Liver (tissue), 9 donors: ENCODE results near the gene VSIG10L2. TPM values are rescaled to one million over a fixed set of nuclear protein-coding genes. Genes with fewer than 3 reads are reported as not detected.

Source experiments
- DNase-seq: peaks from one replicate; pipeline ENCODE4 v3.0.0-alpha.2; 2017; ENCODE audit warnings: low spot score
- H3K27ac ChIP-seq, 2 donors: one replicate each; pipeline ENCODE4 v1.7.0; 2013; ENCODE audit warnings: inconsistent platforms in 2 of 2, low read length in 2 of 2, control low read depth in 1 of 2, low read depth in 1 of 2, mild to moderate bottlenecking in 1 of 2
- H3K27me3 ChIP-seq, 4 donors: one replicate each; pipeline versions ENCODE4 v1.6.1 to v1.7.0; 2013; ENCODE audit warnings: low read length in 3 of 4, inconsistent platforms in 1 of 4, mild to moderate bottlenecking in 1 of 4, moderate library complexity in 1 of 4; ENCODE audit not compliant: control insufficient read depth in 4 of 4, insufficient read depth in 4 of 4
- H3K36me3 ChIP-seq, 4 donors: one replicate each; pipeline versions ENCODE4 v1.6.1 to v1.7.0; 2013; ENCODE audit warnings: low read length in 3 of 4, mild to moderate bottlenecking in 3 of 4, low read depth in 1 of 4, moderate library complexity in 1 of 4; ENCODE audit not compliant: control insufficient read depth in 4 of 4, insufficient read depth in 3 of 4
- H3K4me1 ChIP-seq, 4 donors: one replicate each; pipeline versions ENCODE4 v1.6.1 to v1.7.0; 2013; ENCODE audit warnings: low read length in 3 of 4, mild to moderate bottlenecking in 3 of 4, moderate library complexity in 1 of 4; ENCODE audit not compliant: control insufficient read depth in 4 of 4, insufficient read depth in 4 of 4
- H3K4me3 ChIP-seq, 3 donors: one replicate each; pipeline versions ENCODE4 v1.6.1 to v1.7.0; 2013; ENCODE audit warnings: low read length in 3 of 3, control low read depth in 1 of 3, low read depth in 1 of 3, mild to moderate bottlenecking in 1 of 3
- H3K9ac ChIP-seq, 2 donors: one replicate each; pipeline ENCODE4 v1.7.0; 2013; ENCODE audit warnings: low read length in 2 of 2, mild to moderate bottlenecking in 2 of 2, moderate library complexity in 2 of 2, control low read depth in 1 of 2, low read depth in 1 of 2
- H3K9me3 ChIP-seq, 4 donors: one replicate each; pipeline versions ENCODE4 v1.6.1 to v1.7.0; 2013; ENCODE audit warnings: low read length in 3 of 4; ENCODE audit not compliant: control insufficient read depth in 4 of 4
- EGR1 ChIP-seq, 2 donors: IDR thresholded peaks; 2 replicates each; pipeline ENCODE4 v1.6.1; 2016 to 2018; ENCODE audit warnings: antibody characterized with exemption in 2 of 2, low read depth in 2 of 2
- FOXA1 ChIP-seq: IDR thresholded peaks from 2 replicates; pipeline ENCODE4 v1.6.1; 2016; ENCODE audit warnings: antibody characterized with exemption
- FOXA2 ChIP-seq: IDR thresholded peaks from 2 replicates; pipeline ENCODE4 v1.6.1; 2016; ENCODE audit warnings: antibody characterized with exemption
- GABPA ChIP-seq, 2 donors: IDR thresholded peaks in 1 of 2; conservative IDR thresholded peaks in 1 of 2; 2 replicates each; pipeline ENCODE4 v1.6.1; 2016; ENCODE audit warnings: antibody characterized with exemption in 2 of 2, mild to moderate bottlenecking in 1 of 2, moderate library complexity in 1 of 2
- HNF4A ChIP-seq, 2 donors: conservative IDR thresholded peaks; 2 replicates each; pipeline ENCODE4 v1.6.1; 2016; ENCODE audit warnings: antibody characterized with exemption in 2 of 2, mild to moderate bottlenecking in 2 of 2
- HNF4G ChIP-seq: IDR thresholded peaks from 2 replicates; pipeline ENCODE4 v1.6.1; 2016; ENCODE audit warnings: antibody characterized with exemption
- JUND ChIP-seq, 2 donors: IDR thresholded peaks; 2 replicates each; pipeline ENCODE4 v1.6.1; 2016; ENCODE audit warnings: antibody characterized with exemption in 2 of 2
- NR2F2 ChIP-seq: IDR thresholded peaks from 2 replicates; pipeline ENCODE4 v1.6.1; 2016; ENCODE audit warnings: antibody characterized with exemption
- RAD21 ChIP-seq, 2 donors: IDR thresholded peaks; 2 replicates each; pipeline ENCODE4 v1.6.1; 2016; ENCODE audit warnings: antibody characterized with exemption in 2 of 2, mild to moderate bottlenecking in 2 of 2
- RXRA ChIP-seq, 2 donors: IDR thresholded peaks; 2 replicates each; pipeline ENCODE4 v1.6.1; 2017 to 2018; ENCODE audit warnings: antibody characterized with exemption in 2 of 2, mild to moderate bottlenecking in 1 of 2
- SP1 ChIP-seq: IDR thresholded peaks from 2 replicates; pipeline ENCODE4 v1.6.1; 2018; ENCODE audit warnings: antibody characterized with exemption, mild to moderate bottlenecking
- TAF1 ChIP-seq: conservative IDR thresholded peaks from 2 replicates; pipeline ENCODE4 v1.6.1; 2016; ENCODE audit warnings: antibody characterized with exemption, mild to moderate bottlenecking
- YY1 ChIP-seq: IDR thresholded peaks from 2 replicates; pipeline ENCODE4 v1.6.1; 2016; ENCODE audit warnings: antibody characterized with exemption, mild to moderate bottlenecking
- WGBS: extraction: QIAGEN DNeasy Blood & Tissue Kit; methylation state at CpG from one replicate; pipeline ENCODE4 v1.1.7; 2013; 5-methylcytosine and 5-hydroxymethylcytosine counted together
- polyA plus RNA-seq, 2 donors: library from polyadenylated mRNA; stranded (reverse) in 1 of 2; unstranded in 1 of 2; fragments of 200-250 nt in 1 of 2; fragments of >200 nt in 1 of 2; fragmentation: Nextera tagmentation in 1 of 2; extraction: Ambion mirVana in 1 of 2; gene quantifications; one replicate each; pipeline versions ENCODE4 v1.2.1 to v1.2.3, GENCODE V29; 2013 to 2015
- total RNA-seq, 2 donors: library from RNA; depleted of rRNA; stranded (reverse); fragments of >200 nt; gene quantifications; one replicate each; pipeline ENCODE4 v1.2.3, GENCODE V29; 2014
- TF ChIP-seq, protein P1 (sequence below): IDR thresholded peaks from 2 replicates; pipeline ENCODE4 v1.6.1; 2016; ENCODE audit warnings: antibody characterized with exemption, mild to moderate bottlenecking
- TF ChIP-seq, protein P2 (sequence below): IDR thresholded peaks from 2 replicates; pipeline ENCODE4 v1.6.1; 2016; ENCODE audit warnings: antibody characterized with exemption
- TF ChIP-seq, protein P3 (sequence below): IDR thresholded peaks from 2 replicates; pipeline ENCODE4 v1.6.1; 2016; ENCODE audit warnings: antibody characterized with exemption
- TF ChIP-seq, protein P4 (sequence below): fragments of 150-350 bp; IDR thresholded peaks from 2 replicates; pipeline ENCODE4 v1.5.1; 2017; ENCODE audit warnings: improper control_type of control experiment, low read depth, low read length; ENCODE audit not compliant: missing input control
- donor health status: healthy.
- donor health status: healthy.
- donor health status: healthy.
- donor health status: healthy.
- donor health status: healthy.

VSIG10L2 gene
- total and polyA plus RNA-seq, 4 donors: not detected

DNA sequence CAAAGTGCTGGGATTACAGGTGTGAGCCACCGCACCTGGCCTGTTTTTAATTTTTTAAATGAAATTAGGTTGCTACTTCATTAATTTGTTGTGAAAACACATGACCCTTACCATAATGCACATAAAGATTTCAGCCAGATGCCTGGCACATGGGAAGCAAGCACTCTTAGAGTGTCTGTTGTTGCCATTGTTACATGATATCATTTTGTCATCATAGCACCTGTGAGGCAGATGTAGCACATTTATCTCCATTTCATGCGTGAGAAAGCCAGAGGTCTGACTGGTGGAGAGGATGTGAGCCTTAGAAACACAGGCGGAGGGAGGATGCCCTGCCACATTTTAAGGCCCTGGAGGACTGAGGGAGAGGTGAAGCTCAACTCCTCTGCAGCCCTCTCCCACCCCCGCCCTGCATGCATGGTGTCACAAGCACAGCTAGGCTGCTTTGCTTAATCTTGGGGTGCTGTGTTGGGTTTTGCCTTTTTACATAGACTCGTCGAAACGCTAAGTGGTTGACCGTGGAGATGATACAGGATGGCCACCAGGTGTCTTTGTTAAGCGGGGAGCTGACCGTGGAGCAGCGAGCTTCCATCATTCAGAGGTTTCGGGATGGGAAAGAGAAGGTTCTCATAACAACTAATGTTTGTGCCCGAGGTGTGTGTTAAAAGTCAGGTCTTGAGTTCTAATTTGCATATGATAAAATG, 27.6 kb upstream of the VSIG10L2 start:
- Histone ChIP-seq H3K36me3 (no peaks in the 10 kb centered on the region), H3K9ac (no peak overlapping the region), H3K4me1 (no peaks in the 10 kb centered on the region), H3K4me3 (no peak overlapping the region), H3K9me3 (no peaks in the 10 kb centered on the region), H3K27me3 (no peaks in the 10 kb centered on the region), H3K27ac (no peak overlapping the region)
- no peak for DNase-seq
- TF ChIP-seq SP1 (no peak), TAF1 (no peak), HNF4G (no peak), FOXA1 (no peak), RXRA (IDR thresholded peaks at IDR 0.05) (no peak), NR2F2 (no peak), EGR1 (IDR thresholded peaks at IDR 0.05; ENCODE audit: low read depth in 2 of 2) (no peak), RAD21 (IDR thresholded peaks at IDR 0.05) (no peak)
- TF ChIP-seq, protein P1, sequence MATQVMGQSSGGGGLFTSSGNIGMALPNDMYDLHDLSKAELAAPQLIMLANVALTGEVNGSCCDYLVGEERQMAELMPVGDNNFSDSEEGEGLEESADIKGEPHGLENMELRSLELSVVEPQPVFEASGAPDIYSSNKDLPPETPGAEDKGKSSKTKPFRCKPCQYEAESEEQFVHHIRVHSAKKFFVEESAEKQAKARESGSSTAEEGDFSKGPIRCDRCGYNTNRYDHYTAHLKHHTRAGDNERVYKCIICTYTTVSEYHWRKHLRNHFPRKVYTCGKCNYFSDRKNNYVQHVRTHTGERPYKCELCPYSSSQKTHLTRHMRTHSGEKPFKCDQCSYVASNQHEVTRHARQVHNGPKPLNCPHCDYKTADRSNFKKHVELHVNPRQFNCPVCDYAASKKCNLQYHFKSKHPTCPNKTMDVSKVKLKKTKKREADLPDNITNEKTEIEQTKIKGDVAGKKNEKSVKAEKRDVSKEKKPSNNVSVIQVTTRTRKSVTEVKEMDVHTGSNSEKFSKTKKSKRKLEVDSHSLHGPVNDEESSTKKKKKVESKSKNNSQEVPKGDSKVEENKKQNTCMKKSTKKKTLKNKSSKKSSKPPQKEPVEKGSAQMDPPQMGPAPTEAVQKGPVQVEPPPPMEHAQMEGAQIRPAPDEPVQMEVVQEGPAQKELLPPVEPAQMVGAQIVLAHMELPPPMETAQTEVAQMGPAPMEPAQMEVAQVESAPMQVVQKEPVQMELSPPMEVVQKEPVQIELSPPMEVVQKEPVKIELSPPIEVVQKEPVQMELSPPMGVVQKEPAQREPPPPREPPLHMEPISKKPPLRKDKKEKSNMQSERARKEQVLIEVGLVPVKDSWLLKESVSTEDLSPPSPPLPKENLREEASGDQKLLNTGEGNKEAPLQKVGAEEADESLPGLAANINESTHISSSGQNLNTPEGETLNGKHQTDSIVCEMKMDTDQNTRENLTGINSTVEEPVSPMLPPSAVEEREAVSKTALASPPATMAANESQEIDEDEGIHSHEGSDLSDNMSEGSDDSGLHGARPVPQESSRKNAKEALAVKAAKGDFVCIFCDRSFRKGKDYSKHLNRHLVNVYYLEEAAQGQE: no peak
- TF ChIP-seq, protein P2, sequence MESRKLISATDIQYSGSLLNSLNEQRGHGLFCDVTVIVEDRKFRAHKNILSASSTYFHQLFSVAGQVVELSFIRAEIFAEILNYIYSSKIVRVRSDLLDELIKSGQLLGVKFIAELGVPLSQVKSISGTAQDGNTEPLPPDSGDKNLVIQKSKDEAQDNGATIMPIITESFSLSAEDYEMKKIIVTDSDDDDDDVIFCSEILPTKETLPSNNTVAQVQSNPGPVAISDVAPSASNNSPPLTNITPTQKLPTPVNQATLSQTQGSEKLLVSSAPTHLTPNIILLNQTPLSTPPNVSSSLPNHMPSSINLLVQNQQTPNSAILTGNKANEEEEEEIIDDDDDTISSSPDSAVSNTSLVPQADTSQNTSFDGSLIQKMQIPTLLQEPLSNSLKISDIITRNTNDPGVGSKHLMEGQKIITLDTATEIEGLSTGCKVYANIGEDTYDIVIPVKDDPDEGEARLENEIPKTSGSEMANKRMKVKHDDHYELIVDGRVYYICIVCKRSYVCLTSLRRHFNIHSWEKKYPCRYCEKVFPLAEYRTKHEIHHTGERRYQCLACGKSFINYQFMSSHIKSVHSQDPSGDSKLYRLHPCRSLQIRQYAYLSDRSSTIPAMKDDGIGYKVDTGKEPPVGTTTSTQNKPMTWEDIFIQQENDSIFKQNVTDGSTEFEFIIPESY: no peak
- 87% methylated on average over 13 of the region's 13 CpGs for WGBS

DNA sequence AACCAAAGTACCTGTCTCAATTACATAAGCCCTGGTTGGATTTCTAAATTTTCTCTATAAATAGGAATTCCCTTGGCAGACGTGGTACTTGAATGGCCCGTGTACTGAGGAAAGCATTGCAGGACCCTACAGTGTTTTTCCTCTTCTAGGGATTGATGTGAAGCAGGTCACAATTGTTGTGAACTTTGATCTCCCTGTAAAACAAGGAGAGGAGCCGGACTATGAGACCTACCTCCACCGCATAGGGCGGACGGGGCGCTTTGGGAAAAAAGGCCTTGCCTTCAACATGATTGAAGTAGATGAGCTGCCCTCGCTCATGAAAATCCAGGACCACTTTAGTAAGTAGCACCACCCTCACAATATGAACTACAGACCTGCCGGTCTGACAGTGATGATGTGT, 24.8 kb upstream of the VSIG10L2 start:
- WGBS: 78% methylated on average over 9 of the region's 9 CpGs
- Histone ChIP-seq H3K9ac (no peak overlapping the region), H3K4me3 (no peak overlapping the region), H3K27ac (no peak overlapping the region), H3K36me3 (no peaks in the 10 kb centered on the region), H3K27me3 (no peaks in the 10 kb centered on the region), H3K4me1 (peaks cover 3 to 15% (median 7%) of the 10 kb centered on the region in 4 donors), H3K9me3 (no peaks in the 10 kb centered on the region)
- no peak for DNase-seq
- TF ChIP-seq NR2F2 (no peak), SP1 (no peak), TAF1 (no peak), GABPA (IDR thresholded peaks at IDR 0.05 in 1 of 2, conservative IDR thresholded peaks at IDR 0.05 in 1 of 2) (no peak), EGR1 (IDR thresholded peaks at IDR 0.05; ENCODE audit: low read depth in 2 of 2) (no peak), RXRA (IDR thresholded peaks at IDR 0.05) (no peak), FOXA1 (no peak), YY1 (no peak), RAD21 (IDR thresholded peaks at IDR 0.05) (no peak), HNF4G (no peak), JUND (IDR thresholded peaks at IDR 0.05) (no peak), FOXA2 (no peak), HNF4A (conservative IDR thresholded peaks at IDR 0.05) (no peak)
- TF ChIP-seq, protein P1: no peak
- TF ChIP-seq, protein P3, sequence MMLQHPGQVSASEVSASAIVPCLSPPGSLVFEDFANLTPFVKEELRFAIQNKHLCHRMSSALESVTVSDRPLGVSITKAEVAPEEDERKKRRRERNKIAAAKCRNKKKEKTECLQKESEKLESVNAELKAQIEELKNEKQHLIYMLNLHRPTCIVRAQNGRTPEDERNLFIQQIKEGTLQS: no peak
- TF ChIP-seq, protein P4, sequence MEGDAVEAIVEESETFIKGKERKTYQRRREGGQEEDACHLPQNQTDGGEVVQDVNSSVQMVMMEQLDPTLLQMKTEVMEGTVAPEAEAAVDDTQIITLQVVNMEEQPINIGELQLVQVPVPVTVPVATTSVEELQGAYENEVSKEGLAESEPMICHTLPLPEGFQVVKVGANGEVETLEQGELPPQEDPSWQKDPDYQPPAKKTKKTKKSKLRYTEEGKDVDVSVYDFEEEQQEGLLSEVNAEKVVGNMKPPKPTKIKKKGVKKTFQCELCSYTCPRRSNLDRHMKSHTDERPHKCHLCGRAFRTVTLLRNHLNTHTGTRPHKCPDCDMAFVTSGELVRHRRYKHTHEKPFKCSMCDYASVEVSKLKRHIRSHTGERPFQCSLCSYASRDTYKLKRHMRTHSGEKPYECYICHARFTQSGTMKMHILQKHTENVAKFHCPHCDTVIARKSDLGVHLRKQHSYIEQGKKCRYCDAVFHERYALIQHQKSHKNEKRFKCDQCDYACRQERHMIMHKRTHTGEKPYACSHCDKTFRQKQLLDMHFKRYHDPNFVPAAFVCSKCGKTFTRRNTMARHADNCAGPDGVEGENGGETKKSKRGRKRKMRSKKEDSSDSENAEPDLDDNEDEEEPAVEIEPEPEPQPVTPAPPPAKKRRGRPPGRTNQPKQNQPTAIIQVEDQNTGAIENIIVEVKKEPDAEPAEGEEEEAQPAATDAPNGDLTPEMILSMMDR: no peak
- TF ChIP-seq, protein P2: no peak
